GM12873 (cell line): Measurements from ENCODE around the gene GNG8.

Source experiments
- TF ChIP-seq, protein P1 (sequence below): IDR thresholded peaks from 2 replicates; pipeline ENCODE4 v1.5.1; 2012; ENCODE audit warnings: low read depth, mild to moderate bottlenecking, moderate library complexity, low read length, control low read depth; ENCODE audit not compliant: insufficient read depth; ENCODE audit errors: missing control alignments

Gene GNG8

DNA sequence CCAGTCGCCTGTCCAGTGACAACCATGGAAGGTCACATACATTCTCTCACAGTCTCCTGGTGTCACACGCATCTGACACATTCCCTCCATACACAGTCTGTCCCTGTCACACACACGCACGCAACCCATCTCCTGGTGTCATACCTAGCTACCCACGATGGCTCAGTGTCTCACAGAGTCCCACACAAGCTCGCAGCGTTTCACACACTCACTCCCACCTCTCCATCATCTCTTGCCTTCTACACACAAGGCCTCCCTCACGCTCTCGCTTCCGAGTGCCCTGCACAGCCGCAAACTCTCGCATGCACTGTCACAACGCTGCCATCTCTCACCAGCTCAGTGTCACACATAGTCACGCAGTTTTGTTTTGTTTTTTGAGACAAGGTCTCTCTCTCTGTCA, 1.2 kb upstream of the GNG8 start:
- TF ChIP-seq, protein P1, sequence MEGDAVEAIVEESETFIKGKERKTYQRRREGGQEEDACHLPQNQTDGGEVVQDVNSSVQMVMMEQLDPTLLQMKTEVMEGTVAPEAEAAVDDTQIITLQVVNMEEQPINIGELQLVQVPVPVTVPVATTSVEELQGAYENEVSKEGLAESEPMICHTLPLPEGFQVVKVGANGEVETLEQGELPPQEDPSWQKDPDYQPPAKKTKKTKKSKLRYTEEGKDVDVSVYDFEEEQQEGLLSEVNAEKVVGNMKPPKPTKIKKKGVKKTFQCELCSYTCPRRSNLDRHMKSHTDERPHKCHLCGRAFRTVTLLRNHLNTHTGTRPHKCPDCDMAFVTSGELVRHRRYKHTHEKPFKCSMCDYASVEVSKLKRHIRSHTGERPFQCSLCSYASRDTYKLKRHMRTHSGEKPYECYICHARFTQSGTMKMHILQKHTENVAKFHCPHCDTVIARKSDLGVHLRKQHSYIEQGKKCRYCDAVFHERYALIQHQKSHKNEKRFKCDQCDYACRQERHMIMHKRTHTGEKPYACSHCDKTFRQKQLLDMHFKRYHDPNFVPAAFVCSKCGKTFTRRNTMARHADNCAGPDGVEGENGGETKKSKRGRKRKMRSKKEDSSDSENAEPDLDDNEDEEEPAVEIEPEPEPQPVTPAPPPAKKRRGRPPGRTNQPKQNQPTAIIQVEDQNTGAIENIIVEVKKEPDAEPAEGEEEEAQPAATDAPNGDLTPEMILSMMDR = no peak

DNA sequence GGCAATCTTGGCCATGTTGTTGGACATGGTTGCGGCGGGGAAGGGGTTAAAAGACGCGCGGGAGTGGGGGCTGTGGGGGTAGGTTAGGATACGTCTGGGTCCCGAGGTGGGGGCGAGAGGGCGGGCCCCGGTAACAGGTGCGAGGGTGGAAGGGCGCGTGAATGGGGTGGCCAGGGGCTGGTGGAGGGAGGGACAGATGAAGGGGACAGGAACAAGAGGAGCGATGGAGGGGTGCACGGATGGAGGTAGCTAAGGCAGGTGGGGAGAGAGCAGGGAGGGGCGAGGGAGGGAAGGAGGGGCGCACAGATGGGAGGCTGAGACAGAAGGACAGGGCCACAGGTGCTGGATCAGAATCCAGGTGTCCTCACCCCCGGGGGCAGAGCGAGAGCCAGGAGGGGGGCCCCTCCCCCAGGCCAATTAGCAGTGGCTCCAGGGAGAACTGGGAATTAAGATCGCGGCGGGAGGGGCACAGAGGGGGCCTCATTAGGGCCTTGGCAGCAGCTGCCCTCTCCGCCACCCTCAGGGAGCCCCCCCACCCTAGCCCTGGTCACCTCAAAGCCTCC, 1.3 kb downstream of the GNG8 start:
- TF ChIP-seq, protein P1 = no peak

DNA sequence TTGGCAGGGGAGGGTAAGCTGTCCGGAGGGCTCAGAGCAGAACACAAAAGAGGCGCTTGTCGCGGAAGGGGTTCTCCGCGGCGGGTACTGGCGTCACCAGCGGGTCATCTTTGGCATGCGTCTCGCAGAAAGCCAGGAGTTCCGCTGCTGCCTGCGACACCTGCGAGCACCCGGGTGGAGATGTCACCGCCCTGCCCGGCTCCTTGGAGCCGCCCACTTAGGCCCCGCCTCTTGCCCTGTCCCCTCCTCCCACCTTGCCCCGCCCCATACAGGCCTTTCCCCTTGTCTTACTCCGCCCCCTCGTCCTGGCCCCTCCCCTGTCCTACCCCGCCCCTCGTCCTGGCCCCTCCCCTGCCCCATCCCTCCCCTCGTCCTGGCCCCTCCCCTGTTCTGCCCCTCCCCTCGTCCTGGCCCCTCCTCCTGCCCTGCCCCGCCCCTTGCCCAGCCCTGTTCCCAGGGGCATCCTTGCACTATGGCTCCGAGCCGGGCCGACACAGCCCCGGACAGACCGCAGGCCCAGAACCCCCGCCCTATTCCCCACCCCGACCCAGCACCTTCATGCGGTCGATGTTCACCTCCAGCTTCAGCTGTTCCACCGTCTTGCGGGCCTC, 1.9 kb downstream of the GNG8 start:
- TF ChIP-seq, protein P1 = no peak

DNA sequence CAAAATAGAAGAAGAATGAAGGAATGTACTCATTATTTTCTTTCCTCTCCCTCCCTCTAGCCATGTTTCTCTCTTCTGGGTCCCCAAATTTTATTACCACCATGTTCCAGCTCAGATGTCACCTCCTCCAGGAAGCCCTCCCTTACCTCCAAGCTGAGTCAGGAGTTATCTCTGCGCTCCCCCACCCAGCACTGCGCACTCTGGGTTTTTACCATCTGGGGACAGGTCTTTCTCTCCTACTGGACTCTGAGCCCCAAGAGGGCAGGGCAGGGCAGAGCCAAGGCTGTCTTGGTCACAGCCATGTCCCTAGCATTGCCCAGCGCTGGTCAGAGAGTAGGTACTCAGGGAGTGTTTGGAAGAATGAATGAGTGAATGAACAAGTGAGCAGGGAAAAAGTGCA, 2.9 kb downstream of the GNG8 start:
- TF ChIP-seq, protein P1 = no peak

DNA sequence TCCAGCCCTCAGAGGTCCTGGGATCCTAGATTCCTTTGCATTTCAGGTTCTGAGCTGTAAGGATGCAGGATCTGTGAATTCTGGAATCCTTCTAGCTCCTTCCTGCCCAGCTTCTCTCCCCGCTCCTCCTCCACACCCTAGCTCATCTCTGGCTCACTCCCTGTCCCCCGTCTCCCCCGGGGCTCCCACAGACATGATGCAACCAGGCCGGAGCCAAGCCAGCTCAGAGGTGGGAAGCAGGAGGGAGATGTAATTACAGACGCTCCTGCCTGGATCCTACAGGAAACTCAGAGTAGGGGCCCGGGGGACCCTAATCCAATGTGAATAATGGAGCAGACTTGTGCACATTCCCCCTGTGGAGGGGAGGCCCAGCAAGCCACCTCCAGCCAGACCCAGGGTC, 4.5 kb downstream of the GNG8 start:
- TF ChIP-seq, protein P1 = no peak

DNA sequence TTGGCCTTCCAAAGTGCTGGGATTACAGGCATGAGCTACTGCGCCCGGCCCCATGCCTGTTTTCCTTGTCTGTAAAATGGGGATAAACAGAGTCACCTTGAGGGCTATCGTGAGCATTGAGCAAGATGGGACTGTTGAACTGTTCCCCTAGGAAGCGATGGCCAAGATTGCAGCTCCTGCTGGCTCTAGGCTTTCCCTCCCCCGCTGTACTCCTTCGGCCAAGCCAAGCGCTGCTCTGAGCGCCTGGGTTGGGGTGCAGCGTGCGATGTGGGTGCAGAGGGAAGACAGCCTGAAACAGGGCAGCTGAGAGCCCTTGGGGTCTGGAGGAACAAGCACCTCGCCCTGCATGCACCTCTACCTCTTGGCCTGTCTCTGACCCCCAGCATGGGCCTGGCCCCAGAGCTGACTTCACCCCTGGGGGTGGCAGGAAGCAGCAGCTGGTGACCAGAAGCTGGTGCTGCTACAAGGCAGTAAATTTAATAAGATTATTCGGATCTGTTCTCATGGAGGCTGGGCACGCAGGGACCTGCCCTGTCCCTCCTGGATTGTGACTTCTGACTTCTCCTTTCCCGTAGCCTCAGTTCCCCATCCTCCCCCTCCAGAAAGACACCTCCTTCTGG, 5.3 kb downstream of the GNG8 start:
- TF ChIP-seq, protein P1 = no peak

DNA sequence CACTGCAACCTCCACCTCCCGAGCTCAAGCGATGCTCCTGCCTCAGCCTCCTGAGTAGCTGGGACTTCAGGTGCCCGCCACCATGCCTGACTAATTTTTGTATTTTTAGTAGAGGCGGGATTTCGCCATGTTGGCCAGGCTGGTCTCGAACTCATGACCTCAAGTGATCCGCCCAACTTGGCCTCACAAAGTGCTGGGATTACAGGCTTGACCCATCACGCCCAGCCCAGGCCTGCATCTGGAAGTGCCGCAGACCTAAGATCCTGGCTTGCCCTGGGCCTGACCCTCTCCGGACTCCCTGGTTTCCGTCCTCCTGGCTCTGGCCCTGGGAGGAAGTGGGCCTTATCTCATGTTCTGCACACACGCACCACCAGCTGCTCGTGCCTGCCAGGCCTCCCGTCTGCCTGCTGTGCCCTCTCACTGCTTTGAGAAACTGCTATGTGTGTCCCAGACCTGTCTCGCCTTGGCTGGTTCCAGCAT, 6.4 kb downstream of the GNG8 start:
- TF ChIP-seq, protein P1 = no peak
